Upper lobe of left lung (tissue), 6 donors: ENCODE results near the gene NOD1. TPM values are rescaled to one million over a fixed set of nuclear protein-coding genes. Genes with fewer than 3 reads are reported as not detected.
A peak's percentile ranks its signal among the peaks of the same experiment; 100 is the strongest.

Source experiments
- ATAC-seq, 2 donors: fragments of 200-7000 bp; cut with Tn5 transposase; one replicate each; pipeline ENCODE4 v1.9.1; 2022; ENCODE audit warnings: mild to moderate bottlenecking in 2 of 2, moderate library complexity in 2 of 2; ENCODE audit not compliant: low FRiP score in 2 of 2
- DNase-seq, 2 donors: peaks; one replicate each; pipeline ENCODE4 v3.0.0-alpha.2; 2019 to 2020
- H3K27ac ChIP-seq, 4 donors: fragments of 200-600 bp; sonication (generic); one replicate each; pipeline ENCODE4 v1.5.1; 2016 to 2019
- H3K27me3 ChIP-seq, 4 donors: fragments of 200-600 bp; sonication (generic); one replicate each; pipeline ENCODE4 v1.5.1; 2017 to 2019
- H3K36me3 ChIP-seq, 4 donors: fragments of 200-600 bp; sonication (generic); one replicate each; pipeline ENCODE4 v1.5.1; 2016 to 2019
- H3K4me1 ChIP-seq, 4 donors: fragments of 200-600 bp; sonication (generic); one replicate each; pipeline ENCODE4 v1.5.1; 2018 to 2019
- H3K4me3 ChIP-seq, 4 donors: fragments of 200-600 bp; sonication (generic); one replicate each; pipeline ENCODE4 v1.5.1; 2017 to 2019; ENCODE audit warnings: mild to moderate bottlenecking in 2 of 4, moderate library complexity in 1 of 4
- H3K9me3 ChIP-seq, 4 donors: fragments of 200-600 bp; sonication (generic); one replicate each; pipeline ENCODE4 v1.5.1; 2018 to 2019
- EP300 ChIP-seq, 4 donors: sonication (generic); formaldehyde crosslinking; IDR thresholded peaks; one replicate each; pipeline ENCODE4 v1.5.1; 2017; ENCODE audit warnings: antibody characterized with exemption in 4 of 4, control low read depth in 2 of 4
- POLR2A ChIP-seq, 4 donors: fragments of 450-650 bp; IDR thresholded peaks; one replicate each; pipeline ENCODE4 v1.5.1; 2016 to 2017; ENCODE audit warnings: antibody characterized with exemption in 4 of 4, mild to moderate bottlenecking in 2 of 4
- POLR2AphosphoS5 ChIP-seq, 2 donors: sonication (generic); formaldehyde crosslinking; IDR thresholded peaks; one replicate each; pipeline ENCODE4 v1.5.1; 2017; ENCODE audit warnings: antibody characterized with exemption in 2 of 2
- WGBS, 2 donors: methylation state at CpG; one replicate each; pipeline ENCODE4 v1.1.5; 2017 to 2018; 5-methylcytosine and 5-hydroxymethylcytosine counted together
- total RNA-seq, 6 donors: library from RNA; depleted of rRNA in 4 of 6; stranded (reverse); fragments of >200 nt in 4 of 6; gene quantifications; one replicate each; pipeline versions ENCODE4 v1.1.0 to v1.2.1, GENCODE V29; 2016 to 2021
- TF ChIP-seq, protein P1 (sequence below), 6 experiments: fragments of 450-650 bp in 4 of 6; fragments of 200-600 bp in 2 of 6; sonication (generic) in 2 of 6; IDR thresholded peaks; one replicate each; pipeline ENCODE4 v1.5.1; 2016 to 2019; ENCODE audit warnings: antibody characterized with exemption in 6 of 6
- donor health status: DM: no; HTN: no; CAD: no; lungs with moderate emphysema.
- donor health status: DM: no; HTN: yes; CAD: no; lungs with severe emphysema.

The NOD1 gene
- total RNA-seq, 6 donors from 2014 or later: 24.7 to 71.2 (median 38.0) TPM

DNA sequence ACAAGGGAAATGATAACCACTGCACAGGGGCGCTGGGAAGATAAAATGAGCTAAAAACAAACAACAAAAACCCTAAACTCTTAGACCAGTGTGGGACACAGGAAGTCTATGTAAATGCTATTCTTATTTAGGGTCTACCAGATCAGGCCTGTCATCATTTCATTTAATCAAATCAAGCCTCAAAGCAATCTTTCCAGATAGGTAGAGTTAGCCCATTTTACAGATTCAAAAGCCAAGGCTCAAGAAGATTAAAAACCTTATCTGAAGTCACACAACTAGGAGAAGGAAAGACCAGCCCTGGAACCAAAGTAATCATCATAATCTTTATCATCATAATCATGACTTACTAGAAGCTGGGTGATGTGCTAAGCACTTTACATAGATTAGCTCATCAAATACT is 4.7 kb downstream of the NOD1 start:
- TF ChIP-seq POLR2A (IDR thresholded peaks at IDR 0.05): no peak
- TF ChIP-seq POLR2AphosphoS5 (IDR thresholded peaks at IDR 0.05): no peak
- TF ChIP-seq EP300 (IDR thresholded peaks at IDR 0.05): no peak
- TF ChIP-seq, protein P1, sequence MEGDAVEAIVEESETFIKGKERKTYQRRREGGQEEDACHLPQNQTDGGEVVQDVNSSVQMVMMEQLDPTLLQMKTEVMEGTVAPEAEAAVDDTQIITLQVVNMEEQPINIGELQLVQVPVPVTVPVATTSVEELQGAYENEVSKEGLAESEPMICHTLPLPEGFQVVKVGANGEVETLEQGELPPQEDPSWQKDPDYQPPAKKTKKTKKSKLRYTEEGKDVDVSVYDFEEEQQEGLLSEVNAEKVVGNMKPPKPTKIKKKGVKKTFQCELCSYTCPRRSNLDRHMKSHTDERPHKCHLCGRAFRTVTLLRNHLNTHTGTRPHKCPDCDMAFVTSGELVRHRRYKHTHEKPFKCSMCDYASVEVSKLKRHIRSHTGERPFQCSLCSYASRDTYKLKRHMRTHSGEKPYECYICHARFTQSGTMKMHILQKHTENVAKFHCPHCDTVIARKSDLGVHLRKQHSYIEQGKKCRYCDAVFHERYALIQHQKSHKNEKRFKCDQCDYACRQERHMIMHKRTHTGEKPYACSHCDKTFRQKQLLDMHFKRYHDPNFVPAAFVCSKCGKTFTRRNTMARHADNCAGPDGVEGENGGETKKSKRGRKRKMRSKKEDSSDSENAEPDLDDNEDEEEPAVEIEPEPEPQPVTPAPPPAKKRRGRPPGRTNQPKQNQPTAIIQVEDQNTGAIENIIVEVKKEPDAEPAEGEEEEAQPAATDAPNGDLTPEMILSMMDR (IDR thresholded peaks at IDR 0.05): no peak
- H3K36me3 ChIP-seq: no peaks in the 10 kb centered on the region
- no peak for ATAC-seq
- no peak overlapping the region for H3K4me3 ChIP-seq
- no peak for DNase-seq
- no peaks in the 10 kb centered on the region for H3K9me3 ChIP-seq
- H3K27me3 ChIP-seq: no peaks in the 10 kb centered on the region
- H3K4me1 ChIP-seq: peaks cover 84 to 94% (median 90%) of the 10 kb centered on the region in 4 donors
- peak overlapping the region in 3 of 4 donors; percentile 36 to 94 (median 85) for H3K27ac ChIP-seq
- WGBS, 2 donors: 71 to 72% methylated on average over 1 of the region's 1 CpG

DNA sequence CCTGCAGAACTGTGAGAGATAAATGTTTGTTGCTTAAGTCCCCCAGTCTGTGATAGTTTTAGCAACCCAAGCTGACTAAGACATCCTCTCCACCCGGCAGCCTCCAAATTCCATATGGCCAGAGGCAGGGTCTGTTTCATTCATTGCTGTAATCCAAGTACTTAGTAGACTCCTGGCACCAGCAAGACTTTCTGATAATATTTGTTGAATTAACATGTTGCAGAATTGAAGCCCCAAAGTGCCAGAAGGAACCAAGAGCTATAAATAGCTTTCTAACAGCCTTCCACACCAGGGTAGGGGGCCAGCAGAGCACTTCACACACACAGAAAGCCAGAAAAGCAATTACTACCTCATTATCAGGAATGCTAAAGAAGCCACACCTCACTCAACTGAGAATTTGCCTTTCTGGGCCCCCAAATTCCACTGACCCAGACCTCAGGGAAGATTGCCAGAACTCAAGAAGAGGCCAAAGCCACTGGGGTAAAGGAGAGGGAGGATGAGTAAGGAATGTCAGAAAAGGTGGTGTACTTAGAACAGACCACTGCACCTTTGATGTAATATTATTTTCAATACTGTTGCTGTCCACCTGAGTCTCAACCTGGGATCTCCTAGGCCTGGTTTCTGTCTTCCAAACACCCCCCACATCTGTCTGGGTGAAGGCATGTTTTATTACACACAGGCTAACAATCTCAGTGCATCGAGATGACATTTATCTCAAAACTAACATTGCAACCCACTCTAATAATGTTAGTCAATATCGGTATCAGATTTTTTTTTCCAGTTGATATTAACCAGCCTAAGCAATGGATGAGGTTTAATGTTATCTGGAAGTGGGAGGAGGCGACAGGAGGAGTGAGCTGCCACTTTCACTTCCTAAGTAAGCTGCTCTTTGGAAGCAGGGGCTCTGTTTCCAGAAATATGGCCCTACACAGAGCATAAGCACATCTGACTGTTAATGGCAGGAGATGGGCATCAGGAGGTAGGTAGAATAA is 5.5 kb downstream of the NOD1 start:
- Histone ChIP-seq H3K9me3 (no peaks in the 10 kb centered on the region), H3K36me3 (no peaks in the 10 kb centered on the region), H3K27ac (peak overlapping the region; percentile 72 to 94 (median 84)), H3K4me1 (peaks cover 92 to 100% (median 97%) of the 10 kb centered on the region in 4 donors), H3K4me3 (no peak overlapping the region), H3K27me3 (no peaks in the 10 kb centered on the region)
- WGBS, 2 donors: 47 to 50% methylated on average over 3 to 4 of the region's 4 CpGs
- ATAC-seq: no peak
- DNase-seq: no peak
- TF ChIP-seq EP300 (IDR thresholded peaks at IDR 0.05) (no peak), POLR2AphosphoS5 (IDR thresholded peaks at IDR 0.05) (no peak), POLR2A (IDR thresholded peaks at IDR 0.05) (no peak)
- TF ChIP-seq, protein P1 (IDR thresholded peaks at IDR 0.05): no peak

DNA sequence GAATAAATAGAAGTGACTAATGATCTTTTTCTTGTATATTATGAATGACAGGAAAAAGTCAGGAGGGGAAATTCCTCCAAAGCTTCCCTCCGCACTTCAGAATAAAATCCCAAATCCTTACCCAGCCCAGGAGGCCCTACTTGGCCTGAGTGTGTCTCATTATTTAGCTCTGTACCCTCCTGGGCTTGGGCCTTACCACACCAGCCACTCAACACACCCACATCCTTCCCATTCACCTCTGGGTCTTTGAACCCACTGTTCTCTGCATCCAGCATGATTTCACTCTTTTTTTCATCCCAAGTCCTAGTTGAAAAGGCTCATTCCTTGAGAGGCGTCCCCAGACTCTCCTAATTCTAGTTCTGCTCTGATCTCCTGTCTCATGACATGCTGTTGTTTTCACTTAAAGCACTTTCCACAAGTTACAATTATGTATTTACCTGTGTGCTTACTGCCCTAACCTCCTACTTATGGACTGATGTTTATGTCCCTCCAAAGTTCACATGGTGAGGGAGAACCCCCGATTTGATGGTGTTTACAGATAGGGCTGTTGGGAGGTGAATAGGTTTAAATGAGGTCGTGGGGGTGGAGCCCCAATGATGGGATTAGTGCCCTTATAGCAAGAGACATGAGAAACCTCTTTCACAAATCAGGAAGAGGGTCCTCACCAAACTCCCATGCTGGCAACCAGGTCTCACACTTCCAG is 6.4 kb downstream of the NOD1 start:
- Histone ChIP-seq H3K36me3 (no peaks in the 10 kb centered on the region), H3K4me1 (peaks cover 94 to 100% (median 95%) of the 10 kb centered on the region in 4 donors), H3K9me3 (no peaks in the 10 kb centered on the region), H3K27me3 (no peaks in the 10 kb centered on the region), H3K4me3 (no peak overlapping the region), H3K27ac (peak overlapping the region; percentile 72 to 94 (median 84))
- ATAC-seq: no peak
- DNase-seq: no peak
- 51 to 67% methylated on average over 4 of the region's 4 CpGs for WGBS, 2 donors
- TF ChIP-seq POLR2A (IDR thresholded peaks at IDR 0.05) (no peak), EP300 (IDR thresholded peaks at IDR 0.05) (no peak), POLR2AphosphoS5 (IDR thresholded peaks at IDR 0.05) (no peak)
- TF ChIP-seq, protein P1 (IDR thresholded peaks at IDR 0.05): no peak

DNA sequence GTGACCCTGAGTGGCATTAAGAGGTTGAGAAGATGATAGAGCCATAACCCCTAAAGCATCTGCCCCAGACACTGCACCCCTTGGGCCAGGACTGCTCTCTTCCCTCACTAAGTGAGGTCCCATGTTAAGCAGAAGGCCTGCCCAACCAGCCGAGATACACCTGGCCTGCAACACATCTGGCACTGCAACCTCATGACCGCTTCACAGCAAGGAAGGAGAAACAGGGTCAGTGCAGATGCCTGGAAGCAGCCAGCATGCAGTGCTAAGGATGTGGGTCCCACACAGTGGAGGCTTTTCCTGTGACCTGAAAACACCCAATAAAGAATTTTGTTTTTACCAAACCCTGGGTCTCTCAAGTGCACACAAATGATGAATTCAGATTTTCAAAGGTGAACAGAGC is 7.4 kb downstream of the NOD1 start:
- peaks cover 92 to 98% (median 95%) of the 10 kb centered on the region in 4 donors for H3K4me1 ChIP-seq
- peak overlapping the region; percentile 72 to 94 (median 84) for H3K27ac ChIP-seq
- WGBS, 2 donors: 34 to 67% methylated on average over 1 to 2 of the region's 2 CpGs
- H3K9me3 ChIP-seq: no peaks in the 10 kb centered on the region
- no peak for TF ChIP-seq EP300 (IDR thresholded peaks at IDR 0.05)
- TF ChIP-seq, protein P1 (IDR thresholded peaks at IDR 0.05): no peak
- TF ChIP-seq POLR2A (IDR thresholded peaks at IDR 0.05): no peak
- no peak for TF ChIP-seq POLR2AphosphoS5 (IDR thresholded peaks at IDR 0.05)
- no peaks in the 10 kb centered on the region for H3K36me3 ChIP-seq
- no peaks in the 10 kb centered on the region for H3K27me3 ChIP-seq
- DNase-seq: peak in 1 of 2 donors; percentile 53
- no peak overlapping the region for H3K4me3 ChIP-seq
- peak in 1 of 2 donors; percentile 6 for ATAC-seq
